Mesodermal cell (in vitro differentiated cells): ENCODE results near the gene TEAD4.
"Not testable (repeated sequence)": the region's sequence is repeated elsewhere in the genome, so short reads cannot be mapped to it uniquely, and the experiment has no call there.

Experiments
- H3K27ac ChIP-seq: 2 replicates; pipeline ENCODE4 v1.7.0; 2013; ENCODE audit warnings: mild to moderate bottlenecking, low read depth, low read length, moderate library complexity; ENCODE audit not compliant: severe bottlenecking
- H3K36me3 ChIP-seq: 2 replicates; pipeline ENCODE4 v1.7.1; 2013; ENCODE audit warnings: mild to moderate bottlenecking, low read length, moderate library complexity; ENCODE audit not compliant: control insufficient read depth, insufficient read depth
- H3K4me1 ChIP-seq: one replicate; pipeline ENCODE4 v1.7.1; 2013; ENCODE audit warnings: mild to moderate bottlenecking, low read length; ENCODE audit not compliant: insufficient read depth, control insufficient read depth, poor library complexity, severe bottlenecking
- H3K4me3 ChIP-seq: 2 replicates; pipeline ENCODE4 v1.7.0; 2013; ENCODE audit warnings: low read length, control low read depth, mild to moderate bottlenecking; ENCODE audit not compliant: insufficient read depth, poor library complexity, severe bottlenecking; ENCODE audit errors: extremely low read depth
- H3K9me3 ChIP-seq: 2 replicates; pipeline ENCODE4 v1.7.1; 2013; ENCODE audit warnings: mild to moderate bottlenecking, low read length, moderate library complexity; ENCODE audit not compliant: control insufficient read depth
- WGBS, 2 experiments: methylation state at CpG; one replicate each; pipeline ENCODE4 v1.1.5; 2013; ENCODE audit warnings: missing lambda C conversion rate in 2 of 2; ENCODE audit not compliant: insufficient coverage in 2 of 2; 5-methylcytosine and 5-hydroxymethylcytosine counted together

Gene TEAD4

GRCh38 chr12:3065300-3065699 lies 106.1 kb downstream of the TEAD4 start:
- no peaks in the 10 kb centered on the region for H3K36me3 ChIP-seq
- no peak overlapping the region for H3K27ac ChIP-seq
- H3K9me3 ChIP-seq, result peaks cover 10% of the 10 kb centered on the region
- H3K4me3 ChIP-seq, result no peak overlapping the region
- H3K4me1 ChIP-seq, result peaks cover 5% of the 10 kb centered on the region
- WGBS, 2 experiments, result 88 to 100% methylated on average over 1 to 2 of the region's 2 CpGs

DNA sequence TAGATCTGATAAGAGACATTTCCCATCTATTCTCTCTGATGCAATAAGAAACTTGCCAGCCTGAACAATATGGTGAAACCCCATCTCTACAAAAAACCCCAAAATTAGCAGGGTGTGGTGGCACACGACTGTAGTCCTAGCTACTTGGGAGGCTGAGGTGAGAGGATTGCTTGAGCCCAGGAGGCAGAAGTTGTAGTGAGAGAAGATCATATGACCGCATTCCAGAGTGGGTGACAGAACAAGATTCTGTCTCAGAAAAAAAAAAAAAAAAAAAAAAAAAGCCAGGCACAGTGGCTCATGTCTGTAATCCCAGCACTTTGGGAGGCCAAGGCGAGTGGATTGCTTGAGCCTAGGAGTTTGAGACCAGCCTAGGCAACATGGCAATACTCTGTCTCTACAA lies 106.6 kb downstream of the TEAD4 start:
- WGBS, 2 experiments, result no CpG with 5 or more reads among the region's 3 CpGs
- H3K27ac ChIP-seq, H3K4me3 ChIP-seq, H3K4me1 ChIP-seq, H3K36me3 ChIP-seq: not testable (repeated sequence)
- peaks cover 10% of the 10 kb centered on the region for H3K9me3 ChIP-seq

- WGBS, 2 experiments, result 75 to 91% methylated on average over 2 to 4 of the region's 4 CpGs
- Histone ChIP-seq H3K9me3 (no peaks in the 10 kb centered on the region), H3K4me1 (peaks cover 5% of the 10 kb centered on the region), H3K36me3 (no peaks in the 10 kb centered on the region), H3K27ac (no peak overlapping the region), H3K4me3 (no peak overlapping the region)
Measured at GRCh38 chr12:3069714-3070113, 110.5 kb downstream of the TEAD4 start.

DNA sequence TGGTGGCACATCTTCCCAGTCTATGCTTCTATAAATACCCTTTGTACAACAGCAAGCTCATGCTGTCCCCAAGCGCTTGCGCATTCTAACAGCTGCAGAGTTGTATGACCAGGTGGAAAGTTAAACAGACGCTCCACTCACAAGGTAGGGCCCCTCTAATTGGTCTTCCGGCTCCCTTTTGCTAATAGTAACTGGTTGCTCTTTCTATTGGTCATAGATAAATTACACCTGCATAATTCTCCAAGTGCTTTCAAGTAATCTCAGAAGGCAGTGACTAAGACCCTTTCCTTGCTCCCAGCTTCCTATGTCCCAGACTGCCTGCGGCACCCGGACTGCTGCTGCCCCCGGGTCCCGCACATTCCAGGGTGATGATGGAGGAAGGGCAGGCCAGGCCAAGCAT lies 111.9 kb downstream of the TEAD4 start:
- Histone ChIP-seq H3K4me3 (no peak overlapping the region), H3K9me3 (no peaks in the 10 kb centered on the region), H3K27ac (peak overlapping the region; percentile 10), H3K36me3 (no peaks in the 10 kb centered on the region), H3K4me1 (peaks cover 5% of the 10 kb centered on the region)
- WGBS, 2 experiments, result 90 to 93% methylated on average over 7 to 8 of the region's 8 CpGs

GRCh38 chr12:3071710-3072109 lies 112.5 kb downstream of the TEAD4 start:
- Histone ChIP-seq H3K27ac (peak overlapping the region; percentile 10), H3K4me3 (no peak overlapping the region), H3K9me3 (no peaks in the 10 kb centered on the region), H3K4me1 (peaks cover 8% of the 10 kb centered on the region), H3K36me3 (no peaks in the 10 kb centered on the region)
- WGBS, 2 experiments, result 93 to 94% methylated on average over 21 of the region's 25 CpGs

- no peaks in the 10 kb centered on the region for H3K9me3 ChIP-seq
- H3K4me3 ChIP-seq, result no peak overlapping the region
- peaks cover 8% of the 10 kb centered on the region for H3K4me1 ChIP-seq
- H3K36me3 ChIP-seq, result no peaks in the 10 kb centered on the region
- WGBS, 2 experiments, result 28% methylated on average over 9 to 11 of the region's 13 CpGs
- no peak overlapping the region for H3K27ac ChIP-seq
Measured at GRCh38 chr12:3073438-3074250, 114.4 kb downstream of the TEAD4 start.

GRCh38 chr12:3075315-3075714 lies 116.1 kb downstream of the TEAD4 start:
- Histone ChIP-seq H3K36me3 (no peaks in the 10 kb centered on the region), H3K9me3 (no peaks in the 10 kb centered on the region), H3K4me3 (no peak overlapping the region), H3K27ac (no peak overlapping the region), H3K4me1 (peaks cover 8% of the 10 kb centered on the region)
- 89 to 99% methylated on average over 3 to 6 of the region's 6 CpGs for WGBS, 2 experiments

- H3K36me3 ChIP-seq, result no peaks in the 10 kb centered on the region
- H3K27ac ChIP-seq, result peak within 1 kb of the TSS; percentile 29
- WGBS, 2 experiments, result 1 to 2% methylated on average over 49 to 58 of the region's 95 CpGs
Measured at GRCh38 chr12:3076730-3077571, 117.8 kb downstream of the TEAD4 start, which contains the start of gene TSPAN9. Gene TSPAN9 (plus strand): TSS chr12:3077379. CDS start chr12:3201194, 123,815 bp downstream.

GRCh38 chr12:3077572-3078081 lies 118.4 kb downstream of the TEAD4 start:
- H3K27ac ChIP-seq, result no peak overlapping the region
- 2 to 4% methylated on average over 22 to 29 of the region's 32 CpGs for WGBS, 2 experiments

More at GRCh38 chr12:3076730-3077571, 117.8 kb downstream of the TEAD4 start, which contains the start of gene TSPAN9:
- Histone ChIP-seq H3K9me3 (no peaks in the 10 kb centered on the region), H3K4me1 (peaks cover 3% of the 10 kb centered on the region), H3K4me3 (peak within 1 kb of the TSS; percentile 64)

DNA sequence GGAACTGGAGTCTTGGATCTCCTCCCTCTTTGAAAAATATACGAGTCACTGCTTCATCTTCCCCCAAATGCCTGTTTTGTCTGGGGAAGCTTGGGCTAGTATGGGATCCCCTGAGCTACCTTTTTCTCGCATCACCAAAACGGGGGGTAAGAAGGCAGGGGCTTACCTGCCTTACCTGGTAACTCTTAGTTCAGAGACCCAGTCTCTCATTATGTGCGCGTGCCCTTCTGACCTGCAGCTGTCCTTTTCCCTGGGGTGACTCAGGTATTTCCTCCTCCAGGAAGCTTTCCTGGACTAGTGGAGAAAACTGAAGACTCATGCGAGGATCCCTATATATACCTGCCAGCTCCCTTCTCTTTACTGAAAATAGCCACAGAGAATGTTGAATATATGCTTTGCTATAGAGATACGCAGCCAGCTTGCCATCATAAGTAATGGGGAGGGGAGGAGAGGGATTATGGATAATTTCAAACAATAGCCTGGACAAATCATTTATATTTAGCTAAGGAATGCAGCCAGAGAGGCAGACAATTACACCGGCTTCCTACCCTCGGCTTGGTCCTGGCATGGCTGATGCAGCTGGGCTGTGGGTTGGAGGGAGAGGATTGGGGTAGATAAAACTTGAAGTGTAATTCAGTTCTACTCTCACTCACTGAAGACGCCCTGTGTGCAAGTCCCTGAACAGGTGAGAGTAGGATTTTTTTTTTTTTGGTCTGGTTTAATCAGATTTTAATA lies 119.1 kb downstream of the TEAD4 start:
- Histone ChIP-seq H3K36me3 (peaks cover 6% of the 10 kb centered on the region), H3K4me3 (peak overlapping the region; percentile 64), H3K4me1 (peaks cover 3% of the 10 kb centered on the region), H3K9me3 (peaks cover 3% of the 10 kb centered on the region), H3K27ac (no peak overlapping the region)
- 56 to 68% methylated on average over 6 of the region's 10 CpGs for WGBS, 2 experiments

More at GRCh38 chr12:3077572-3078081, 118.4 kb downstream of the TEAD4 start:
- peaks cover 3% of the 10 kb centered on the region for H3K4me1 ChIP-seq
- H3K9me3 ChIP-seq, result no peaks in the 10 kb centered on the region
- H3K36me3 ChIP-seq, result peaks cover under 1% of the 10 kb centered on the region
- H3K4me3 ChIP-seq, result peak overlapping the region; percentile 64
